SK-N-SH treated with all-trans-retinoic acid at 6 μM for 48 hours (cell line): ENCODE data around the gene CLTCL1.

Experiments used
- PPARA ChIP-seq: fragments of 250-450 bp; sonication (Bioruptor Pico); IDR thresholded peaks from 2 replicates; pipeline ENCODE4 v1.5.0; 2020; ENCODE audit warnings: mild to moderate bottlenecking, borderline replicate concordance
- ZFP3 ChIP-seq: fragments of 250-450 bp; sonication (Bioruptor Pico); IDR thresholded peaks from 2 replicates; pipeline ENCODE4 v1.5.0; 2020; ENCODE audit warnings: mild to moderate bottlenecking, moderate library complexity

GRCh38 chr22:19176175-19176643, 115.3 kb downstream of the CLTCL1 start:
- TF ChIP-seq ZFP3 (CRISPR knock-in tag), result no peak
- TF ChIP-seq PPARA (CRISPR knock-in tag), result no peak
